NCI-H446 (cell line): ENCODE data around the gene SLC26A1.
"Not testable (repeated sequence)": the region's sequence is repeated elsewhere in the genome, so short reads cannot be mapped to it uniquely, and the experiment has no call there.

Experiments
- DNase-seq, 2 experiments: peaks; one replicate each; lab custom pipeline; 2025; lab: John Stamatoyannopoulos, UW

SLC26A1 gene

DNA sequence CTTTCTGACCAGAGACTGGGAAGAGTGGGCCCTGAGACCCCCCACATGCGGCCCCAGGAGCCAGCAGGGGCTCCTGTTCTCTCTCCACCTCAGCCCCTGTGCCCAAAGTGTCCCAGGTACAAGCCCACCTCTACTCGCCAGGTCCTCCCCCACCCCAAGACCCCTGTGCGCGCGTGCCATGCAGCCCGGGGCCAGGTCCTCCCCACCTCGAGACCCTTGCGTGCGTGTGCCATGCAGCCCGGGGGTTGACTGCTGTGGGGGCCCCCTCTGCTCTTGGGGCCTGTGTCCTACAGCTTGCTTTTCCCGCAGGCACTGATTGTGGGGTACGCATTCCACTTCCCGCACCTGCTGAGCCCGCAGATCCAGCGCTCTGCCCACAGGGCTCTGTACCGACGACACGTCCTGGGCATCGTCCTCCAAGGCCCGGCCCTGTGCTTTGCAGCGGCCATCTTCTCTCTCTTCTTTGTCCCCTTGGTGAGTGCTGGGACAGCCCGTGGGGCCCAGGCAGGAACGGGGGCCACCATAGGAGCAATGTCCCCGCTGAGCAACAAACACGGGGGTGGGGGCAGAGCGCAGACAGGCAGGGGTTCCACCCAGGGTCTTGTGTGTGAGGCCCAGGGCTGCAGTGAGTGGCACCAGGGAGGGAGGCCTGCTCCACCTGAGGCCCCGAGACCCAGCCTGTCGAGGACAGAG, 40.2 kb downstream of the SLC26A1 start:
- DNase-seq = no peak

GRCh38 chr4:951594-952468, 41.4 kb downstream of the SLC26A1 start:
- no peak for DNase-seq

DNA sequence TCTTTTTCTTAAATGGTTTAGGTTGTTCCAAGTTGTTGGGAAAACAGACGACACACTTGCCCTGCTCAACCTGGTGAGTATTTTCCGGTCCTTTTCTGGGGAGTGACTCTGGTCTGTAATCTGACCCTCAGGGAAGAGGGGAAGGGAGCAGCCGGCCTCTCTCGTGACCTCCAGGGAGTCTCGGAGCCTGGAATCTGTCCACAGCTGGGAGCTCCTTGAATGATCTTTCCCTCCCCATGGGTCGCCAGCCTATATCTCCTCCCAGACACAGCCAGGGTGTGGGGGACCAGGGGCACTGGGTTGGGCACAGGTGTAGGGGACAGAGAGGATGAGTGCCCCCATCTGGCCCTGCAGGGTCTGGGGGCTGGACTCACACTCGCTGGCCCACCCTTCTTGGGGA, 42.0 kb downstream of the SLC26A1 start:
- DNase-seq = no peak

GRCh38 chr4:950136-951020, 42.8 kb downstream of the SLC26A1 start:
- no peak for DNase-seq

- no peak for DNase-seq
These were observed 43.5 kb downstream of the SLC26A1 start for GRCh38 chr4:949656-950055.

DNA sequence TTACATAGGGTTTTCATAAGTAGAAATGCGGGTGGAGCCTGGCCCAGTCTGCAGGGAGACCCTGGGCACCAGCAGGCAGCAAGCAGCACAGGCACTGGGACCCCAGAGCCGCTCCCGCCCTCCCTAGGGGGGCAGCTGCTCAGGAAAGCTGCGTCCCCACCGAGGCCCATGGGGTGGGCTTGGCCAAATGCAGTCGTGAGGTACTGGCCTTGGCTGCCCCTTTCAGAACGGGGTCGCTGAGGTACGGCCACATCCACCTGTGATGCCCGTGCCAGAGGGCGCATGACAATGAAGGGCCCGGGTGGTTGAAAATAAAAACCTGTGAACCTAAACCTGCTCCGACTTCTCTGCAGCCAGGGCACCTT, 44.3 kb downstream of the SLC26A1 start:
- no peak for DNase-seq

DNA sequence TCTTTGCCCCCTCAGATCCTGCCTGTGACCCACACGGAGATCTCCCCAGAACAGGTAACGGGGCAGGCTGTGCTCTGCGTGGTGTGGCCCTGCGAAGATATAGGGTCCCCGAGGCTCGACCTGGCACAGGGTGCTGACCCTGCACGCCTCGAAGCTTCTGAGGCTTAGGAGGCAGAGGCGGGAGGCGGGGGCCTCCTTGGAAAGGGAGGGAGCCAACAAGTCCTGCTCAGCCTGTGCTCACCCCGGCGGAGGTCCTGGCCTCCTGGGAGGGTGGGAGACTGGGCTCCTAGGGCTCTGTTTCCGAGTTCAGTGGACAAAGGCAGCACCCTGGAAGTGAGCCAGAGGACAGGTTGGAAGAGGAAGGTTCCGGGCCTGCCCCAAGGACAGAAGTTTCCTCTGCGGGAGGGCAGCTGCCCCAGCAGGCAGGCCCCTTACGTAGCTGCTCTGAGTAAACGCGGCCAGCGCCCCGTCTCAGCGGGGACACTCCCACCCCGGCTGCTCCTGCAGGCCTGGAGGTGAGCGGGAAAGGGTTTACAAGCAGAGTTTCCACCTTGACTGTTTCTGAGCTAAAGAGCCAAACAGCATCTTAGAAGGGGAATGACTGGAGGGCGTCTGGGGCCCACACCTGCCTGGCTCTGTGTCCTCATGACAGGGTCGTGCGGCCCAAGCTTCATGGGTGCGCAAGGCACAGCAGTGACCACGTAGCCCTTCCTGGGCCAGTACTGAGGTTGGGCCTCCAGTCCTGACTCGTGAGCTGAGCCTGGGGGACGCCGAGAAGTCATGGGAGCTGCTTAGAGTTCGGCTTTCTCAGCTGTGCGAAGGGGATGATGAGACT, 44.9 kb downstream of the SLC26A1 start:
- DNase-seq = no peak

- no peak for DNase-seq
These were observed 45.7 kb downstream of the SLC26A1 start for GRCh38 chr4:947491-947971.

- DNase-seq = no peak
These were observed 46.4 kb downstream of the SLC26A1 start for GRCh38 chr4:946517-947471.

- DNase-seq = no peak
These were observed 47.1 kb downstream of the SLC26A1 start for GRCh38 chr4:946103-946450.

DNA sequence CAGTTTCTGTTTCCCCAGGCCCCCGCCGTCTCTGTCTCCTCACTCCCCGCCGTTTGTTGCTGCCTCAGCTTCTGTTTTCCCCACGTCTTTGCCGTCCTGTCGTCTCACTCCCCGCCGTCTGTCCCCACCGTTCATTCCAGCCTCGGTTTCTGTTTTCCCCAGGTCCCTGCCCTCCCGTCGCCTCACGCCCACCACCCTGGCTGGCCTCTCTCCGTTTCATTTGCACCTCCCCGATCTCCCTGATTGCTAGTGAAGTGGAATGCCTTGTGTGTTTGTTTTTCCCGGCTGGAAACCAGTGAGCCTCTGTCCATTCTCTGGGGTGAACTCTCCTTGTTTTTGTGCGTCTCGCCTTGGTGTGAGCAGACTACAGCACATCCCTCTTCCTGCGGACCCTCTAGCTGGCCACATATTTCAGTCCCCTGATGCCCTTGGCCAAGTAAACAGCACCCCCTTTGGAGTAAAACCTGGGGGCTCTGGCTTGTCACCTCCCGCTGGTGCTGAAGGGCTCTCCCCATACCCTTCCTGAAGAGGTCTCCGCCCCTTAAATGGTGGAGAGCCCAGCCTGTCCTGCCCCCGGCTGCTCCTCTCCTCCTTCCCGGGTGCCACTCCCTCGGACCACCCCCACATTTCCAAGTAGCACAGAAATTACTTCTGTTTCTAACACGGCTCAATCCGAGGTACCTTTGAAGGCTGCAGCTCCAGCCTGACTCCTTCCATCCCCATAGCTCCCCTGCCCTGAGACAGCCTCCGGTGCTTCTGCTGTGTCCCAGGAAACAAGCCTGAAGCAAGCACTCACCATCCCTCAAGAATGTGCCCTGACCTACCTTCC, 47.7 kb downstream of the SLC26A1 start:
- DNase-seq = no peak

- DNase-seq = not testable (repeated sequence)
These were observed 53.7 kb downstream of the SLC26A1 start for GRCh38 chr4:939508-939907.
